CD4-positive, alpha-beta T cell treated with Interleukin-17A for 1 hour (primary cell): Measurements from ENCODE around the gene HMGCS1.
"Not testable (repeated sequence)": the region's sequence is repeated elsewhere in the genome, so short reads cannot be mapped to it uniquely, and the experiment has no call there.

ENCODE experiments used
- DNase-seq: peaks from one replicate; pipeline ENCODE4 v3.0.0-alpha.2; 2020

HMGCS1 gene

GRCh38 chr5:43273552-43273951, 39.7 kb downstream of the HMGCS1 start:
- DNase-seq, result no peak

- DNase-seq, result no peak
These were observed 42.6 kb downstream of the HMGCS1 start for GRCh38 chr5:43270645-43271044.

GRCh38 chr5:43268188-43268820, 44.9 kb downstream of the HMGCS1 start:
- no peak for DNase-seq

GRCh38 chr5:43262269-43262668, 50.9 kb downstream of the HMGCS1 start:
- DNase-seq, result not testable (repeated sequence)

- no peak for DNase-seq
These were observed 55.1 kb downstream of the HMGCS1 start for GRCh38 chr5:43258116-43258515.

- DNase-seq, result no peak
These were observed 56.8 kb downstream of the HMGCS1 start for GRCh38 chr5:43256261-43256966.

- DNase-seq, result no peak
These were observed 57.5 kb downstream of the HMGCS1 start for GRCh38 chr5:43255704-43256103.

- DNase-seq, result no peak
These were observed 61.5 kb downstream of the HMGCS1 start for GRCh38 chr5:43251754-43252153.

GRCh38 chr5:43245724-43246385, 67.4 kb downstream of the HMGCS1 start:
- no peak for DNase-seq

- DNase-seq, result no peak
These were observed 68.2 kb downstream of the HMGCS1 start for GRCh38 chr5:43244823-43245565.

GRCh38 chr5:43243270-43243669, 69.9 kb downstream of the HMGCS1 start:
- no peak for DNase-seq

GRCh38 chr5:43242196-43242595, 71.0 kb downstream of the HMGCS1 start:
- no peak for DNase-seq
